ENCODE data around the gene SRCAP. TPM values are rescaled to one million over a fixed set of nuclear protein-coding genes. Genes with fewer than 3 reads are reported as not detected.

SRCAP gene
- total and polyA plus RNA-seq, 8 donors = 7.5 to 39.6 (median 27.4) TPM

DNA sequence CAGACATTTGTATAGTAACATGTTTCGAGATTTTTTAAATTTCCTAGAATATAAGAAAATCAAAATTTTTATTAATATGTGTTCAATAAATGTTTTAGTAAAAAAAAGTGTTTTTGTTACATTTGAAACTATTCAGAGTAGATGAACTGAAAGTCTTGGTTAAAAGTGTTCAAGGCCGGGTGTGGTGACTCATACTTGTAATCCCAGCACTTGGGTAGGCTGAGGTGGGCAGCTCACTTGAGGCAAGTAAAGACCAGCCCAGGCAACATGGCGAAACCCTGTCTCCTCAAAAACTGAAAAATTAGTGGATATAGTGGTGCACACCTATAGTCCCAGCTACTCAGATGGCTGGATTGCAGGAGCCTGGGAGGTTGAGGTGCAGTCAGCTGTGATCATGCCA is 32.4 kb downstream of the SRCAP start:
- FAIRE-seq (no peak), DNase-seq (no peak), ATAC-seq (no peak)
- 91 to 99% methylated on average over 3 of the region's 3 CpGs for WGBS, 2 donors
- H3K4me1 ChIP-seq = no peaks in the 10 kb centered on the region
- no peaks in the 10 kb centered on the region for H3K27me3 ChIP-seq
- peaks cover 1 to 78% (median 33%) of the 10 kb centered on the region in 3 donors for H3K36me3 ChIP-seq
- intact Hi-C loops (cut with DNase I) = no loop called here
- H3K4me3 ChIP-seq = no peak overlapping the region
- no peak overlapping the region for H3K27ac ChIP-seq
- no peak for TF ChIP-seq CTCF (IDR thresholded peaks at IDR 0.05)
- H3K9me3 ChIP-seq = no peaks in the 10 kb centered on the region

GRCh38 chr16:30736995-30737793 is 38.2 kb downstream of the SRCAP start:
- Histone ChIP-seq H3K36me3 (peaks cover 9 to 68% (median 40%) of the 10 kb centered on the region in 3 donors), H3K27ac (no peak overlapping the region), H3K4me3 (no peak overlapping the region), H3K9me3 (no peaks in the 10 kb centered on the region), H3K27me3 (no peaks in the 10 kb centered on the region), H3K4me1 (peaks cover 12 to 24% (median 16%) of the 10 kb centered on the region in 3 donors)
- TF ChIP-seq CTCF (IDR thresholded peaks at IDR 0.05) = no peak
- no peak for FAIRE-seq
- no peak for DNase-seq
- 95 to 96% methylated on average over 14 to 17 of the region's 17 CpGs for WGBS, 2 donors
- intact Hi-C loops (cut with DNase I) = no loop called here
- no peak for ATAC-seq

GRCh38 chr16:30737794-30738648 is 39.0 kb downstream of the SRCAP start:
- H3K4me3 ChIP-seq = no peak overlapping the region
- H3K27me3 ChIP-seq = no peaks in the 10 kb centered on the region
- WGBS, 2 donors = 95 to 96% methylated on average over 25 of the region's 25 CpGs
- FAIRE-seq = no peak
- no peak overlapping the region for H3K27ac ChIP-seq
- peak in 1 of 6 donors; percentile 54 for DNase-seq
- TF ChIP-seq CTCF (IDR thresholded peaks at IDR 0.05) = no peak
- intact Hi-C loops (cut with DNase I) = no loop called here
- H3K4me1 ChIP-seq = peaks cover 12 to 25% (median 16%) of the 10 kb centered on the region in 3 donors
- no peak for ATAC-seq
- no peaks in the 10 kb centered on the region for H3K9me3 ChIP-seq
- peaks cover 9 to 60% (median 38%) of the 10 kb centered on the region in 3 donors for H3K36me3 ChIP-seq

DNA sequence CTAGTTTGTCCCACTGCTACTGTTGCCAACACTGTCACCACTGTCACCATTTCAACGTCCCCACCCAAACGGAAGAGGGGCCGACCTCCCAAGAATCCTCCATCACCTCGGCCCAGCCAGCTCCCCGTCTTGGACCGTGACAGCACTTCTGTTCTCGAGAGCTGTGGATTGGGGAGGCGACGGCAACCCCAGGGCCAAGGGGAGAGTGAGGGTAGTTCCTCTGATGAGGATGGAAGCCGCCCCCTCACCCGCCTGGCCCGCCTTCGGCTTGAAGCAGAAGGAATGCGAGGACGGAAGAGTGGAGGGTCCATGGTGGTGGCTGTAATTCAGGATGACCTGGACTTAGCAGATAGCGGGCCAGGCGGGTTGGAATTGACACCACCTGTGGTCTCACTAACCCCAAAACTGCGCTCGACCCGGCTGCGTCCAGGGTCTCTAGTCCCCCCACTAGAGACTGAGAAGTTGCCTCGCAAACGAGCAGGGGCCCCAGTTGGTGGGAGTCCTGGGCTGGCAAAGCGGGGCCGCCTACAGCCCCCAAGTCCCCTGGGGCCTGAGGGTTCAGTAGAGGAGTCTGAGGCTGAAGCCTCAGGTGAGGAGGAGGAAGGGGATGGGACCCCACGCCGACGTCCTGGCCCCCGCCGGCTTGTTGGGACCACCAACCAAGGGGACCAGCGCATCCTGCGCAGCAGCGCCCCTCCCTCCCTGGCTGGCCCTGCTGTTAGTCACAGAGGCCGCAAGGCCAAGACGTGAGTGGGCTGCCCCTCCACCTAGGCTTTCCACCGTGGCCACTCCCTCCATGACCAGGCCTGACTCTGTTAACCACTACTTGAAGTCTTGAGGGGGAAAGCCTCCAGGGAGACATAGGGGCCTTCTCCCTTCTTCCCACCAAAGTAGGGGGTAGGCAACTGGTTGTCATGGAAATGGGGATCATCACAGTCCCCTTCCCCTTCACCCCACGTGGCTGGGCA is 40.3 kb downstream of the SRCAP start:
- Histone ChIP-seq H3K27me3 (no peaks in the 10 kb centered on the region), H3K9me3 (no peaks in the 10 kb centered on the region), H3K27ac (peak overlapping the region in 2 of 4 donors; percentile 82 to 91), H3K4me1 (peaks cover 12 to 25% (median 16%) of the 10 kb centered on the region in 3 donors), H3K4me3 (no peak overlapping the region), H3K36me3 (peaks cover 9 to 48% (median 34%) of the 10 kb centered on the region in 3 donors)
- no peak for FAIRE-seq
- no peak for ATAC-seq
- peak in 2 of 6 donors; percentile 59 to 81 for DNase-seq
- 89 to 90% methylated on average over 37 of the region's 37 CpGs for WGBS, 2 donors
- intact Hi-C loops (cut with DNase I) = no loop called here
- no peak for TF ChIP-seq CTCF (IDR thresholded peaks at IDR 0.05)

Data from pancreas (tissue), 10 donors.